ENCODE results near the gene SAMD10.

Gene SAMD10

GRCh38 chr20:63947638-63948456 lies 31.6 kb downstream of the SAMD10 start:
- Histone ChIP-seq H3K9me3 (no peaks in the 10 kb centered on the region), H3K4me3 (no peak overlapping the region)

GRCh38 chr20:63946986-63947637 lies 32.3 kb downstream of the SAMD10 start:
- no peaks in the 10 kb centered on the region for H3K27me3 ChIP-seq (ENCODE audit: low read depth)
- H3K36me3 ChIP-seq (replicated peaks): peaks cover 34% of the 10 kb centered on the region
- in situ Hi-C loops (cut with MboI; ENCODE audit: low sequenced_read_pairs): no loop called here
- no peak for DNase-seq (ENCODE audit: low spot score in 2 of 2)
- H3K9me3 ChIP-seq: no peaks in the 10 kb centered on the region
- peaks cover 11% of the 10 kb centered on the region for H3K4me1 ChIP-seq
- H3K4me3 ChIP-seq: no peak overlapping the region

More at GRCh38 chr20:63947638-63948456, 31.6 kb downstream of the SAMD10 start:
- Histone ChIP-seq H3K36me3 (replicated peaks) (peaks cover 30% of the 10 kb centered on the region), H3K4me1 (peaks cover 11% of the 10 kb centered on the region), H3K27me3 (ENCODE audit: low read depth) (no peaks in the 10 kb centered on the region)
- no peak for DNase-seq (ENCODE audit: low spot score in 2 of 2)
- in situ Hi-C loops (cut with MboI; ENCODE audit: low sequenced_read_pairs): no loop called here

GRCh38 chr20:63945921-63946920 lies 33.2 kb downstream of the SAMD10 start:
- Histone ChIP-seq H3K4me3 (no peak overlapping the region), H3K36me3 (replicated peaks) (peaks cover 37% of the 10 kb centered on the region), H3K9me3 (no peaks in the 10 kb centered on the region), H3K27me3 (ENCODE audit: low read depth) (no peaks in the 10 kb centered on the region), H3K4me1 (peaks cover 11% of the 10 kb centered on the region)
- in situ Hi-C loops (cut with MboI; ENCODE audit: low sequenced_read_pairs): no loop called here
- DNase-seq (ENCODE audit: low spot score in 2 of 2): no peak

- no peak overlapping the region for H3K4me3 ChIP-seq
- in situ Hi-C loops (cut with MboI; ENCODE audit: low sequenced_read_pairs): no loop called here
- DNase-seq (ENCODE audit: low spot score in 2 of 2): no peak
- H3K36me3 ChIP-seq (replicated peaks): peaks cover 47% of the 10 kb centered on the region
- H3K9me3 ChIP-seq: no peaks in the 10 kb centered on the region
- peaks cover 11% of the 10 kb centered on the region for H3K4me1 ChIP-seq
- H3K27me3 ChIP-seq (ENCODE audit: low read depth): no peaks in the 10 kb centered on the region
Observed at GRCh38 chr20:63945031-63945658, 34.3 kb downstream of the SAMD10 start.

- H3K4me3 ChIP-seq: no peak overlapping the region
- H3K27me3 ChIP-seq (ENCODE audit: low read depth): no peaks in the 10 kb centered on the region
- no peaks in the 10 kb centered on the region for H3K9me3 ChIP-seq
- DNase-seq (ENCODE audit: low spot score in 2 of 2): no peak
- H3K36me3 ChIP-seq (replicated peaks): peaks cover 52% of the 10 kb centered on the region
- H3K4me1 ChIP-seq: peaks cover 8% of the 10 kb centered on the region
- in situ Hi-C loops (cut with MboI; ENCODE audit: low sequenced_read_pairs): no loop called here
Observed at GRCh38 chr20:63944078-63944941, 35.1 kb downstream of the SAMD10 start.

GRCh38 chr20:63943808-63944077 lies 35.7 kb downstream of the SAMD10 start:
- Histone ChIP-seq H3K4me1 (peaks cover 2% of the 10 kb centered on the region), H3K4me3 (no peak overlapping the region), H3K27me3 (ENCODE audit: low read depth) (no peaks in the 10 kb centered on the region), H3K36me3 (replicated peaks) (peaks cover 54% of the 10 kb centered on the region), H3K9me3 (no peaks in the 10 kb centered on the region)
- in situ Hi-C loops (cut with MboI; ENCODE audit: low sequenced_read_pairs): no loop called here
- DNase-seq (ENCODE audit: low spot score in 2 of 2): no peak

- H3K4me3 ChIP-seq: no peak overlapping the region
- H3K36me3 ChIP-seq (replicated peaks): peaks cover 54% of the 10 kb centered on the region
- no peaks in the 10 kb centered on the region for H3K27me3 ChIP-seq (ENCODE audit: low read depth)
- DNase-seq (ENCODE audit: low spot score in 2 of 2): no peak
- H3K9me3 ChIP-seq: no peaks in the 10 kb centered on the region
- H3K4me1 ChIP-seq: no peaks in the 10 kb centered on the region; the same call in 1 of the 2 replicates
- in situ Hi-C loops (cut with MboI; ENCODE audit: low sequenced_read_pairs): no loop called here
Observed at GRCh38 chr20:63942969-63943807, 36.3 kb downstream of the SAMD10 start.

GRCh38 chr20:63942250-63942951 lies 37.0 kb downstream of the SAMD10 start:
- Histone ChIP-seq H3K4me1 (no peaks in the 10 kb centered on the region; the same call in 1 of the 2 replicates), H3K36me3 (replicated peaks) (peaks cover 54% of the 10 kb centered on the region), H3K4me3 (no peak overlapping the region), H3K9me3 (no peaks in the 10 kb centered on the region), H3K27me3 (ENCODE audit: low read depth) (no peaks in the 10 kb centered on the region)
- DNase-seq (ENCODE audit: low spot score in 2 of 2): peak; percentile 24 to 83
- in situ Hi-C loops (cut with MboI; ENCODE audit: low sequenced_read_pairs): no loop called here

GRCh38 chr20:63941282-63942081 lies 38.0 kb downstream of the SAMD10 start:
- H3K27me3 ChIP-seq (ENCODE audit: low read depth): no peaks in the 10 kb centered on the region
- in situ Hi-C loops (cut with MboI; ENCODE audit: low sequenced_read_pairs): no loop called here
- H3K4me1 ChIP-seq: no peaks in the 10 kb centered on the region; the same call in 1 of the 2 replicates
- DNase-seq (ENCODE audit: low spot score in 2 of 2): peak; percentile 47 to 87
- no peak overlapping the region for H3K4me3 ChIP-seq
- H3K36me3 ChIP-seq (replicated peaks): peaks cover 54% of the 10 kb centered on the region
- no peaks in the 10 kb centered on the region for H3K9me3 ChIP-seq

GRCh38 chr20:63940472-63941266 lies 38.8 kb downstream of the SAMD10 start:
- in situ Hi-C loops (cut with MboI; ENCODE audit: low sequenced_read_pairs): no loop called here
- Histone ChIP-seq H3K36me3 (replicated peaks) (peaks cover 56% of the 10 kb centered on the region), H3K9me3 (no peaks in the 10 kb centered on the region), H3K27me3 (ENCODE audit: low read depth) (no peaks in the 10 kb centered on the region), H3K4me1 (no peaks in the 10 kb centered on the region; the same call in 1 of the 2 replicates), H3K4me3 (no peak overlapping the region)
- no peak for DNase-seq (ENCODE audit: low spot score in 2 of 2)
